ENCODE measurements around the gene PIK3CG. TPM values are rescaled to one million over a fixed set of nuclear protein-coding genes. Genes with fewer than 3 reads are reported as not detected.

Gene PIK3CG
- total and polyA plus RNA-seq, 10 of the 15 experiments (the other 5 are each of a cell fraction or from before 2014, with no cell fraction given), result 0.79 to 7.6 (median 5.2) TPM

- no peak overlapping the region for H3K27ac ChIP-seq (ENCODE audit: control insufficient read depth, insufficient read depth)
- no TSS peak for BruUV-seq (replicated peaks)
- ChIA-PET SMC1A (ENCODE audit: uncharacterized antibody, unreplicated experiment) (no interaction called here), POLR2A (no interaction called here), CTCF (no interaction called here), RAD21 (ENCODE audit: unreplicated experiment) (no interaction called here)
- no peak overlapping the region for H3K9ac ChIP-seq (ENCODE audit: control insufficient read depth, insufficient read depth, low read length)
- ATAC-seq (no peak), DNase-seq (ENCODE audit: low read depth, low spot score) (no peak), FAIRE-seq (no peak)
- H4K20me1 ChIP-seq (ENCODE audit: control insufficient read depth, insufficient read depth), result no peaks in the 10 kb centered on the region
- H3K4me3 ChIP-seq, result no peak overlapping the region
- no peaks in the 10 kb centered on the region; the same call in 2 of the 3 replicates for H3K9me3 ChIP-seq (replicated peaks; ENCODE audit: control insufficient read depth, insufficient read depth, low read length)
- H3K79me2 ChIP-seq (ENCODE audit: control insufficient read depth, insufficient read depth, low read length), result no peaks in the 10 kb centered on the region
- intact Hi-C loops (cut with micrococcal nuclease; ENCODE audit: unreplicated experiment), result no loop called here
- H3K4me1 ChIP-seq (ENCODE audit: control insufficient read depth, insufficient read depth, low read length), result peaks cover 27% of the 10 kb centered on the region
- H3K36me3 ChIP-seq (ENCODE audit: control insufficient read depth in 2 of 2, insufficient read depth in 2 of 2, low read length in 1 of 2), result no peaks in the 10 kb centered on the region
- TF ChIP-seq, protein P1, sequence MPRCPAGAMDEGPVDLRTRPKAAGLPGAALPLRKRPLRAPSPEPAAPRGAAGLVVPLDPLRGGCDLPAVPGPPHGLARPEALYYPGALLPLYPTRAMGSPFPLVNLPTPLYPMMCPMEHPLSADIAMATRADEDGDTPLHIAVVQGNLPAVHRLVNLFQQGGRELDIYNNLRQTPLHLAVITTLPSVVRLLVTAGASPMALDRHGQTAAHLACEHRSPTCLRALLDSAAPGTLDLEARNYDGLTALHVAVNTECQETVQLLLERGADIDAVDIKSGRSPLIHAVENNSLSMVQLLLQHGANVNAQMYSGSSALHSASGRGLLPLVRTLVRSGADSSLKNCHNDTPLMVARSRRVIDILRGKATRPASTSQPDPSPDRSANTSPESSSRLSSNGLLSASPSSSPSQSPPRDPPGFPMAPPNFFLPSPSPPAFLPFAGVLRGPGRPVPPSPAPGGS (IDR thresholded peaks at IDR 0.05; ENCODE audit: borderline replicate concordance, insufficient read depth, low read depth, low read length, poor library complexity, severe bottlenecking), result no peak
- no peak for TF ChIP-seq POLR2AphosphoS2 (IDR thresholded peaks at IDR 0.05; ENCODE audit: low read depth, low read length)
- TF ChIP-seq CEBPB (IDR thresholded peaks at IDR 0.05; ENCODE audit: borderline replicate concordance in 1 of 2, low read depth in 2 of 2, low read length in 2 of 2), result no peak
- TF ChIP-seq SMAD1 (IDR thresholded peaks at IDR 0.05; ENCODE audit: low read depth, partially characterized antibody), result no peak
- TF ChIP-seq, protein P2, sequence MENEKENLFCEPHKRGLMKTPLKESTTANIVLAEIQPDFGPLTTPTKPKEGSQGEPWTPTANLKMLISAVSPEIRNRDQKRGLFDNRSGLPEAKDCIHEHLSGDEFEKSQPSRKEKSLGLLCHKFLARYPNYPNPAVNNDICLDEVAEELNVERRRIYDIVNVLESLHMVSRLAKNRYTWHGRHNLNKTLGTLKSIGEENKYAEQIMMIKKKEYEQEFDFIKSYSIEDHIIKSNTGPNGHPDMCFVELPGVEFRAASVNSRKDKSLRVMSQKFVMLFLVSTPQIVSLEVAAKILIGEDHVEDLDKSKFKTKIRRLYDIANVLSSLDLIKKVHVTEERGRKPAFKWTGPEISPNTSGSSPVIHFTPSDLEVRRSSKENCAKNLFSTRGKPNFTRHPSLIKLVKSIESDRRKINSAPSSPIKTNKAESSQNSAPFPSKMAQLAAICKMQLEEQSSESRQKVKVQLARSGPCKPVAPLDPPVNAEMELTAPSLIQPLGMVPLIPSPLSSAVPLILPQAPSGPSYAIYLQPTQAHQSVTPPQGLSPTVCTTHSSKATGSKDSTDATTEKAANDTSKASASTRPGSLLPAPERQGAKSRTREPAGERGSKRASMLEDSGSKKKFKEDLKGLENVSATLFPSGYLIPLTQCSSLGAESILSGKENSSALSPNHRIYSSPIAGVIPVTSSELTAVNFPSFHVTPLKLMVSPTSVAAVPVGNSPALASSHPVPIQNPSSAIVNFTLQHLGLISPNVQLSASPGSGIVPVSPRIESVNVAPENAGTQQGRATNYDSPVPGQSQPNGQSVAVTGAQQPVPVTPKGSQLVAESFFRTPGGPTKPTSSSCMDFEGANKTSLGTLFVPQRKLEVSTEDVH (IDR thresholded peaks at IDR 0.05; ENCODE audit: low read depth, partially characterized antibody), result no peak
- no peak for TF ChIP-seq ESRRA (IDR thresholded peaks at IDR 0.05; ENCODE audit: low read length)
- TF ChIP-seq RCOR1 (conservative IDR thresholded peaks at IDR 0.05; ENCODE audit: low read depth, low read length), result no peak
- no peak for TF ChIP-seq CREM (IDR thresholded peaks at IDR 0.05; ENCODE audit: low read depth)
- TF ChIP-seq LARP7 (IDR thresholded peaks at IDR 0.05), result no peak
- no peak for TF ChIP-seq TCF7 (IDR thresholded peaks at IDR 0.05; ENCODE audit: borderline replicate concordance)
- TF ChIP-seq ETV6 (conservative IDR thresholded peaks at IDR 0.05 in 1 of 2, IDR thresholded peaks at IDR 0.05 in 1 of 2; ENCODE audit: borderline replicate concordance in 1 of 2, low read depth in 1 of 2), result no peak
- TF ChIP-seq RBBP5 (conservative IDR thresholded peaks at IDR 0.05), result no peak
- no peak for TF ChIP-seq SKIL (IDR thresholded peaks at IDR 0.05; ENCODE audit: low read depth, poor library complexity, severe bottlenecking)
- TF ChIP-seq, protein P3, sequence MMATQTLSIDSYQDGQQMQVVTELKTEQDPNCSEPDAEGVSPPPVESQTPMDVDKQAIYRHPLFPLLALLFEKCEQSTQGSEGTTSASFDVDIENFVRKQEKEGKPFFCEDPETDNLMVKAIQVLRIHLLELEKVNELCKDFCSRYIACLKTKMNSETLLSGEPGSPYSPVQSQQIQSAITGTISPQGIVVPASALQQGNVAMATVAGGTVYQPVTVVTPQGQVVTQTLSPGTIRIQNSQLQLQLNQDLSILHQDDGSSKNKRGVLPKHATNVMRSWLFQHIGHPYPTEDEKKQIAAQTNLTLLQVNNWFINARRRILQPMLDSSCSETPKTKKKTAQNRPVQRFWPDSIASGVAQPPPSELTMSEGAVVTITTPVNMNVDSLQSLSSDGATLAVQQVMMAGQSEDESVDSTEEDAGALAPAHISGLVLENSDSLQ (IDR thresholded peaks at IDR 0.05), result no peak
- H2AFZ ChIP-seq (ENCODE audit: control insufficient read depth, low read depth, low read length), result no peak overlapping the region
- in situ Hi-C loops (cut with MboI), result no loop called here
- 83% methylated on average over 8 of the region's 8 CpGs for WGBS (ENCODE audit: insufficient coverage, insufficient replicate concordance, low lambda C conversion rate, missing lambda C conversion rate)
- H3K4me2 ChIP-seq (ENCODE audit: control insufficient read depth, insufficient read depth), result no peak overlapping the region
- H3K27me3 ChIP-seq (replicated peaks in 1 of 2; ENCODE audit: control insufficient read depth in 2 of 2, insufficient read depth in 2 of 2, low read length in 1 of 2), result no peaks in the 10 kb centered on the region
These were observed 2.6 kb upstream of the PIK3CG start for GRCh38 chr7:106862317-106863089.
